GM23248 (cell line): ENCODE data around the gene ROR1.

Experiments
- EZH2 ChIP-seq: fragments of 200-600 bp; sonication (generic); IDR thresholded peaks from 2 replicates; pipeline ENCODE4 v1.6.1; 2018; ENCODE audit warnings: antibody characterized with exemption, mild to moderate bottlenecking; ENCODE audit not compliant: insufficient read depth, poor library complexity, severe bottlenecking
- EZH2phosphoT487 ChIP-seq: fragments of 200-600 bp; sonication (generic); IDR thresholded peaks from 2 replicates; pipeline ENCODE4 v1.6.1; 2018; ENCODE audit warnings: antibody characterized with exemption, moderate library complexity, mild to moderate bottlenecking, low read depth; ENCODE audit not compliant: insufficient read depth

GRCh38 chr1:63827411-63828321 is 53.8 kb downstream of the ROR1 start:
- no peak for TF ChIP-seq EZH2
- no peak for TF ChIP-seq EZH2phosphoT487
